ENCODE results near the gene BCL11A. TPM values are rescaled to one million over a fixed set of nuclear protein-coding genes. Genes with fewer than 3 reads are reported as not detected.

The BCL11A gene
- total RNA-seq, 2 donors from 2014 or later: 14.3 to 16.2 TPM

GRCh38 chr2:60556576-60557485 is 3.4 kb upstream of the BCL11A start:
- Histone ChIP-seq H3K36me3 (replicated peaks in 1 of 2; ENCODE audit: insufficient read depth in 1 of 2, low read depth in 2 of 2) (no peaks in the 10 kb centered on the region), H3K27me3 (no peaks in the 10 kb centered on the region), H3K4me3 (no peak overlapping the region), H3K4me1 (peaks cover 20% of the 10 kb centered on the region), H3K27ac (no peak overlapping the region), H3K9me3 (no peaks in the 10 kb centered on the region)
- 2 to 3% methylated on average over 31 of the region's 31 CpGs for WGBS, 2 donors
- intact Hi-C loops (cut with DNase I): no loop called here
- DNase-seq (peak in 2 of 4 donors; percentile 14 to 34), ATAC-seq (no peak)
- TF ChIP-seq, protein P1, sequence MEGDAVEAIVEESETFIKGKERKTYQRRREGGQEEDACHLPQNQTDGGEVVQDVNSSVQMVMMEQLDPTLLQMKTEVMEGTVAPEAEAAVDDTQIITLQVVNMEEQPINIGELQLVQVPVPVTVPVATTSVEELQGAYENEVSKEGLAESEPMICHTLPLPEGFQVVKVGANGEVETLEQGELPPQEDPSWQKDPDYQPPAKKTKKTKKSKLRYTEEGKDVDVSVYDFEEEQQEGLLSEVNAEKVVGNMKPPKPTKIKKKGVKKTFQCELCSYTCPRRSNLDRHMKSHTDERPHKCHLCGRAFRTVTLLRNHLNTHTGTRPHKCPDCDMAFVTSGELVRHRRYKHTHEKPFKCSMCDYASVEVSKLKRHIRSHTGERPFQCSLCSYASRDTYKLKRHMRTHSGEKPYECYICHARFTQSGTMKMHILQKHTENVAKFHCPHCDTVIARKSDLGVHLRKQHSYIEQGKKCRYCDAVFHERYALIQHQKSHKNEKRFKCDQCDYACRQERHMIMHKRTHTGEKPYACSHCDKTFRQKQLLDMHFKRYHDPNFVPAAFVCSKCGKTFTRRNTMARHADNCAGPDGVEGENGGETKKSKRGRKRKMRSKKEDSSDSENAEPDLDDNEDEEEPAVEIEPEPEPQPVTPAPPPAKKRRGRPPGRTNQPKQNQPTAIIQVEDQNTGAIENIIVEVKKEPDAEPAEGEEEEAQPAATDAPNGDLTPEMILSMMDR (IDR thresholded peaks at IDR 0.05): no peak
- no peak for TF ChIP-seq POLR2A (IDR thresholded peaks at IDR 0.05)

DNA sequence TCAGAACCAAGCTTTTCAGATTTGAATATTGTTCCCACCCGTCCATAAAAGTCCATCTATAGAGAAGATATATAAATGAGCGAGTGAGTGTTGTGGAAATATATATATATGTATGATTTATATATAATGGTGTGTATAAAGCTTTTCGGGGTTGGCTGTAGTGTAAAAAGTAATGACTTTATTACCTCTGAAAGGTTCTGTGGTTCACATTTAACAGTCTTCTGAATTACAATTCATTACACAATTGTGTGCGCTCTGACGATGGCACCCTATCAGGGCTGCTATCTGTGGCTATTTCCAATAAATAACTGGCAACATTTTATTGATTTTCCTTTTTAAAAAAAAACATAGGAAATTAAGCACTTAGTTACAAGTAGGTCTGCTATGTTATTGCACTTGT is 2.7 kb upstream of the BCL11A start:
- Histone ChIP-seq H3K4me3 (no peak overlapping the region), H3K36me3 (replicated peaks in 1 of 2; ENCODE audit: insufficient read depth in 1 of 2, low read depth in 2 of 2) (no peaks in the 10 kb centered on the region), H3K4me1 (peaks cover 24% of the 10 kb centered on the region), H3K27ac (no peak overlapping the region), H3K27me3 (no peaks in the 10 kb centered on the region), H3K9me3 (no peaks in the 10 kb centered on the region)
- ATAC-seq (no peak), DNase-seq (no peak)
- 45 to 52% methylated on average over 5 of the region's 5 CpGs for WGBS, 2 donors
- TF ChIP-seq POLR2A (IDR thresholded peaks at IDR 0.05): no peak
- TF ChIP-seq, protein P1 (IDR thresholded peaks at IDR 0.05): no peak
- intact Hi-C loops (cut with DNase I): no loop called here

- ATAC-seq (no peak), DNase-seq (no peak)
- intact Hi-C loops (cut with DNase I): no loop called here
- TF ChIP-seq POLR2A (IDR thresholded peaks at IDR 0.05): no peak
- TF ChIP-seq, protein P1 (IDR thresholded peaks at IDR 0.05): no peak
- 31 to 38% methylated on average over 5 of the region's 5 CpGs for WGBS, 2 donors
- Histone ChIP-seq H3K4me1 (peaks cover 27% of the 10 kb centered on the region), H3K27me3 (no peaks in the 10 kb centered on the region), H3K9me3 (no peaks in the 10 kb centered on the region), H3K36me3 (replicated peaks in 1 of 2; ENCODE audit: insufficient read depth in 1 of 2, low read depth in 2 of 2) (no peaks in the 10 kb centered on the region), H3K4me3 (no peak overlapping the region), H3K27ac (peak overlapping the region in 3 of 4 donors; percentile 85 to 86 (median 85))
These were observed 2.3 kb upstream of the BCL11A start for GRCh38 chr2:60555783-60556139.

- Histone ChIP-seq H3K27me3 (no peaks in the 10 kb centered on the region), H3K27ac (peak overlapping the region; percentile 37 to 86 (median 85)), H3K9me3 (no peaks in the 10 kb centered on the region), H3K36me3 (replicated peaks in 1 of 2; ENCODE audit: insufficient read depth in 1 of 2, low read depth in 2 of 2) (no peaks in the 10 kb centered on the region), H3K4me1 (peaks cover 27% of the 10 kb centered on the region), H3K4me3 (peak overlapping the region; percentile 46 to 80)
- DNase-seq (peak; percentile 76 to 86 (median 81)), ATAC-seq (peak; percentile 48)
- TF ChIP-seq, protein P1 (IDR thresholded peaks at IDR 0.05): peak in 6 of 7 experiments; percentile 15 to 62 (median 54)
- peak in 1 of 3 donors; percentile 1 for TF ChIP-seq POLR2A (IDR thresholded peaks at IDR 0.05)
- intact Hi-C loops (cut with DNase I): no loop called here
- WGBS, 2 donors: 0 to 1% methylated on average over 25 to 43 of the region's 43 CpGs
These were observed 1.8 kb upstream of the BCL11A start for GRCh38 chr2:60555066-60555782.
